ACHN (cell line): Measurements from ENCODE around the gene CUL5.
"Not testable (repeated sequence)": the region's sequence is repeated elsewhere in the genome, so short reads cannot be mapped to it uniquely, and the experiment has no call there.

Source experiments
- DNase-seq: peaks from one replicate; pipeline ENCODE4 v3.0.0-alpha.2; 2015
- in situ Hi-C: cut with HindIII; loops from 2 replicates; pipeline ENCODE4 v1.10.0; 2017; ENCODE audit warnings: low sequenced_read_pairs, low pct_ligation_motif_present, low pct_unique_long_range_greater_than_20kb

The CUL5 gene

GRCh38 chr11:108016647-108017046 lies 7.9 kb downstream of the CUL5 start:
- no peak for DNase-seq
- in situ Hi-C loops: no loop called here

- no peak for DNase-seq
- in situ Hi-C loops: no loop called here
Observed at GRCh38 chr11:108018708-108019107, 10.0 kb downstream of the CUL5 start.

- DNase-seq: no peak
- in situ Hi-C loops: no loop called here
Observed at GRCh38 chr11:108019870-108020540, 11.3 kb downstream of the CUL5 start.

- no peak for DNase-seq
- in situ Hi-C loops: no loop called here
Observed at GRCh38 chr11:108025387-108026080, 16.8 kb downstream of the CUL5 start.

GRCh38 chr11:108027057-108027456 lies 18.4 kb downstream of the CUL5 start:
- in situ Hi-C loops: no loop called here
- peak; percentile 6 for DNase-seq

GRCh38 chr11:108028822-108029441 lies 20.2 kb downstream of the CUL5 start:
- DNase-seq, in situ Hi-C loops: not testable (repeated sequence)

GRCh38 chr11:108031604-108032003 lies 22.9 kb downstream of the CUL5 start:
- in situ Hi-C loops, DNase-seq: not testable (repeated sequence)

GRCh38 chr11:108032800-108033199 lies 24.1 kb downstream of the CUL5 start:
- DNase-seq: no peak
- in situ Hi-C loops: no loop called here

GRCh38 chr11:108034034-108034433 lies 25.3 kb downstream of the CUL5 start:
- in situ Hi-C loops: no loop called here
- DNase-seq: no peak

GRCh38 chr11:108034952-108035351 lies 26.3 kb downstream of the CUL5 start:
- in situ Hi-C loops: no loop called here

GRCh38 chr11:108035690-108036089 lies 27.0 kb downstream of the CUL5 start:
- no peak for DNase-seq
- in situ Hi-C loops: no loop called here

More at GRCh38 chr11:108034952-108035351, 26.3 kb downstream of the CUL5 start:
- no peak for DNase-seq

- no peak for DNase-seq
- in situ Hi-C loops: no loop called here
Observed at GRCh38 chr11:108037211-108037610, 28.5 kb downstream of the CUL5 start.

- DNase-seq: no peak
- in situ Hi-C loops: no loop called here
Observed at GRCh38 chr11:108037636-108038035, 28.9 kb downstream of the CUL5 start.

GRCh38 chr11:108048269-108048668 lies 39.6 kb downstream of the CUL5 start:
- in situ Hi-C loops: no loop called here
- no peak for DNase-seq

- in situ Hi-C loops: no loop called here
- DNase-seq: no peak
Observed at GRCh38 chr11:108062336-108062735, 53.6 kb downstream of the CUL5 start.

- in situ Hi-C loops: no loop called here
- DNase-seq: no peak
Observed at GRCh38 chr11:108063410-108063809, 54.7 kb downstream of the CUL5 start.

GRCh38 chr11:108069947-108070346 lies 61.2 kb downstream of the CUL5 start:
- in situ Hi-C loops: no loop called here
- DNase-seq: peak; percentile 58

- DNase-seq: no peak
- in situ Hi-C loops: no loop called here
Observed at GRCh38 chr11:108084811-108085210, 76.1 kb downstream of the CUL5 start.

GRCh38 chr11:108085672-108086071 lies 77.0 kb downstream of the CUL5 start:
- no peak for DNase-seq
- in situ Hi-C loops: no loop called here

GRCh38 chr11:108092134-108092533 lies 83.4 kb downstream of the CUL5 start:
- DNase-seq: no peak
- in situ Hi-C loops: no loop called here
